HG02571 (cell line): ENCODE measurements around the gene CHSY3.

ENCODE experiments used
- ATAC-seq: cut with Tn5 transposase; IDR thresholded peaks from one replicate; pipeline ENCODE4 v1.9.1; 2021; ENCODE audit warnings: mild to moderate bottlenecking, moderate library complexity; ENCODE audit not compliant: unreplicated experiment

CHSY3 gene

DNA sequence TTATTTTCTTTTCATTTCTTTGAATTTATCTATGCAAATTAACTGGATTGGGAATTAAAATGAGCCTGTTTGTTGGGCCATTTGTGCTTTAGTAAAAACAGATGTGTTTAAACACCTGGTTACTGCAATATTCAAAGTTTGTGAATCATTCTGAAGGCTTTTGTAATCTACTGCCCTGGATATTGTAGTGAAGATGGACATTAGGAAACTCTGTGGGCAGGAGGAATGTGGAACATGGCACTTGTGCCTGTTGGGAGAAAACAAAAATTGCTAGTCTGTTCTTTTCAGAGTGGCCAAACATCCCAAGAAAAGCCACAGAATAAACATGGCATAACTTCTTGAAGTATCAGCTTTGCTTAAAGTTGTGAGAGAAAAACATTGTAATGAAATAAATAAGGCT, 40.8 kb downstream of the CHSY3 start:
- ATAC-seq, result no peak

DNA sequence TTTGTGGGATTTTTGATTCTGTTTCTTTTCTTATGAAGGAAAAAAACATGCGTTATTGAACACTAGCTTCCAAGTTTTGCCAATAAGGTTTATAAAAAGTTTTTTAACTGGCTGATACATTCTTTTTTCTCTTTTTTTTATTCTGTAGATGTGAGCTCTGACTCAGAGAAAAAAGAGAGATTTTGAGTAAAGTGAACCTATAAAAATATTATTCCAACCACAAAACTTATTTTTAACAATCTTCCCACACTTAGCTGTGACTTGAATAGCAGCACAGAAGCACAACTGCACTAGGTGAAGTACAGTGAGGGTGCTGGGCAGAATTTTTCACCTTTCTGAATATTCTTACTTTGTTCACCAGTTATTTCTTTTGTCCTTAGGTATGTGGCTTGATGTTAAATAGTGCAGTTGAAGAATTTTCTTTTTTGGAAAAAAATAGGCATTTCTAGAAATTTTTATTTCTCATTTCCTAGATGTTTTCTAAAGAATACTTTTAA, 41.6 kb downstream of the CHSY3 start:
- no peak for ATAC-seq

DNA sequence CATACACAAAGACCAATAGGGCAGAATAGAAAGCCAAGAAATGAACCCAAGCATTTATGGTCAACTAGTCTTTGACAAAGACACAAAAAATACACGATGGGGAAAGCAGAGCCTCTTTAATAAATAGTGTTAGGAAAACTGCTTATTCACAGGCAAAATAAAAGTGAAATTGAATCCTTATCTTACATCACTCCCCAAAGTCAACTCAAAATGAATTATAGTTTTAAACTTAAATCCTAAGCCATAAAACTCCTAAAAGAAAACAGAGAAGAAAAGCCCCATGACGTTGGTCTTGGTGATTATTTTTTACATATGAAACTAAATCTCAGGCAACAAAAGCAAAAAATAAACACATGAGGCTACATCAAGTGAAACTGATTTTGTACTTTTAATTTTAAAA, 46.8 kb downstream of the CHSY3 start:
- ATAC-seq, result no peak

DNA sequence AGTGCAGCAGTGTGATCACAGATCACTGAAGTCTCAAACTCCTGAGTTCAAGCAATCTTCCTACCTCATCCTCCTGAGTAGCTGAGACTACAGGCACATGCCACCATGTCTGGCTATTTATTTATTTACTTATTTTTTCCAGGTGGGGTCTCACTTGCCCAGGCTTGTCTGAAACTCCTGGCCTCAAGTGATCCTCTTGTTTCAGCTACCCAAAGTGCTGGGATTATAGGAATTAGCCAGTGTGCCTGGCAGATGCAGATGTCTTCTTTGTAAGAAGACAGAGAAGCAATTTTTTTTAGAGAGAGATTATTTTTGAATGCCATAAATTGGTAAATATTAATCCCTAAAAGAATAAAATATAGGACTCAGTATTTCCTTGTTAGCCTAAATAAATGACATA, 54.3 kb downstream of the CHSY3 start:
- ATAC-seq, result no peak

DNA sequence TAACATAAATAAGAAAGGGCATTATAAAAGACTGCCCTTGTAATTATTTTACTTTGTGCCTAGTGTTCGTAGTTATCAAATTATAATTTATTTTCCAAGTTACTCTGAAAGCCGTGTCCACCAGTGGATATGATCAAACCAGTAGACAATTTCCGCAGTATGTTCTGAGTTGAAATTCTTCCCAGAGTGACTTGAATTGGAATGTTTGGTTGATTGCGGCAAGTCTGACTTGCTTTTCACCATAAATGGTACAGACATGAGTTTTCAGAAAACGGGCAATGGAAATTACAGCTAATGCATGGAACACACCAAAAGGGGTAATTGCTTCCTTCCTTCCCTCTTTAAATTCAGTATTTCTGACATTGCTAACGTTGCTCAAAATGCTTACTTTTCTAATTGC, 56.6 kb downstream of the CHSY3 start:
- ATAC-seq, result no peak

DNA sequence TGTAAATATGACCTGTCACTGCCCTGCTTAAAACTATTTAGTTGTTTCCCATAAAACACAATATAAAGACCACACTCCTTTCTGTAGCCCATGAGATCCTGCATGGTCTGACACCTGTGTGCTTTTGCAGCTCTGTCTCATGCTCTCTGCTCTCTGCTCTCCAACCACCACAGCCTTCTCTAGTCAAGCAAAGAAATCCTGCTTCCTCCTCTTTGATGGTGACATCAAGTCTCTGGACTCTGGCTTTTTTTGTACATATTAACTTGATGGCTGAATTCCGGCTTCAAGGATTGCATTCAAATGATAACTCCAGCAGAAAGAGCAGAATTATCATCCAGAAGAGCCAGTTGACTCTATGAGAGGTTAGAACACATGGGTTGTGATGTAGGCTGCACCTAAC, 58.2 kb downstream of the CHSY3 start:
- ATAC-seq, result no peak

DNA sequence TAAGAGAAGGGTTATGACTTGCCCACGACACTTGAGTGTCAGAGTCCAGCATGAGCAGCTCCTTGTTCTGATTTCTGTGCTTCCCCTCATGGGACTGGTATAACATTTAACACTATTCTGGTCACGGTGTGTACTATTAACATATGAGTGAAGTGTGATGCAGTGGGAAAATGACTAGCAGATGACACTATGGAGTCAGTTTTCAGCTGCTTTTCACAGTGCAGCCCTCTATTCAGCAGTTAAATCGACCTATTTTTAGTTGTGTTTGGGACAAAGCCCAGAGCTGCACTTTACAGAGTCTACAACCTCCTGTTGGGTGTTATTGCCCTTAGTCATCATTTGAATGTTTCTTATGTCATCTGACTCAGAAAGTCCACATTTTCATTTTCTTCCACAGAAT, 59.1 kb downstream of the CHSY3 start:
- ATAC-seq, result no peak

DNA sequence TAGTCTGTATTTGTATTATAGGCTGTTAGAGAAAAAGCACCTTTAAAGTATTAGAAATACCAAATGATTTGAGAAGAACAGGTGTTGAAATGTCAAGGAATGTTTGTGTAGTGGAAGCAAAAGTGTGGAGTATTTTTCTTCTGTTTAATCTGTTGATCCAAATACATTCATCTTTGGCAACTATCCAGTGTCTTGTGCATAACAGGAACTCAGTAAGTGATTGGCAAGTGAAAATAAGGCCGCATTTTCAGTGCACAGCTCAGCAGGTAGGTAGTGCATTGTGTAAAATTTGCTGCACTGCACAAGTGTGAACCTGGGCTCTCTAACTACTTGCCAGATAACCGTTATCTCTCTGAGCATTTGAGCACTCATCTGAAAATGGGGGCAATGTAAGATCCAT, 61.8 kb downstream of the CHSY3 start:
- no peak for ATAC-seq

DNA sequence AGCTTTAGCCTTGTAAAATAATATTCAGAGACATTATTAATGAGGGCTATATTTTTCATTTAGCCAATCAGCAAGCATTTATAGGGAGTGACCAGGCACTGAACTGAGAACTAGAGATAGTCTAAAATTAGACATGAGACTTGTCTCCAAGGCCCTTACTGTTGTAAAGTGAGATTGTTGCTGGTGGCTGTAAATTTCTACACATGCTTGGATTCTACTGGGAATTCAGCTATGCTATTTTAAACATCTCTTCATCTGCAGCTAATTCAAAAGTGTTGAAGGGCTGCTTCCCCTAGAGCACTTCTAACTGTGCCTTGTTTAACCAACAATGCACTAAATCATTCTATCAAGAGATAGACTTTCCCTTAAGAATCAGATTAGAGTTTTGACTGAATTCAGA, 67.4 kb downstream of the CHSY3 start:
- no peak for ATAC-seq

DNA sequence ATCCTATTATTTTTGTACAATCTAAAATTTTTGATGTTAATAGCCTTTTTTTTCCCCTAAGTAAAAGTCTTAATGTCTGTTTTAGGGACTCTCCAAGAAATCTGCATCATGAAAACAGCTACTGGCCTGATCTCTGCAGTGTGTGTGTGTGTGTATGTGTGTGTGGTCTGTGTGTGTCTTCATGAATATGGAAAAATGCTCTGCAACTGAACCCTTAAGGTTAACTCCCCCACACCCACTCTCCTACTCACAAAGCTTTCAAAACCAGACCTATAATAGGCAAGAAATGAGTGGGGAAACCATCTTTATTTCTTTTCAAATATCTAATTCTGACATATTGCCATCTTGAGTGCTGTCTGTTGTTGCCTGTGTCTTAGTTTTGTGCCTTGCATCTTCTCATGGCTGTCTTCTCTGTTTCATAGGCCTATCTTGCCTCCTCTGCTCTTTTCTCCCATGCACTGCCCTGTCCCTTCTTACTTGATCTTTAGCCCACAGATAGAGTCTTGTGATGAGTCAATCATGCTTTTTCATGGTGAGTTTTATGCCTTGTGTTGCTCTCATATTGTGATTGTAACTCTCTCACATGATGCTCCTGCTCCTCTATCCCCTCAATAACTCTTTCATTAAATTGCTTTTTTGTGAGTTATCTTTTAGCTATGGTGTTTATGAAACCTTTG, 68.3 kb downstream of the CHSY3 start:
- no peak for ATAC-seq

DNA sequence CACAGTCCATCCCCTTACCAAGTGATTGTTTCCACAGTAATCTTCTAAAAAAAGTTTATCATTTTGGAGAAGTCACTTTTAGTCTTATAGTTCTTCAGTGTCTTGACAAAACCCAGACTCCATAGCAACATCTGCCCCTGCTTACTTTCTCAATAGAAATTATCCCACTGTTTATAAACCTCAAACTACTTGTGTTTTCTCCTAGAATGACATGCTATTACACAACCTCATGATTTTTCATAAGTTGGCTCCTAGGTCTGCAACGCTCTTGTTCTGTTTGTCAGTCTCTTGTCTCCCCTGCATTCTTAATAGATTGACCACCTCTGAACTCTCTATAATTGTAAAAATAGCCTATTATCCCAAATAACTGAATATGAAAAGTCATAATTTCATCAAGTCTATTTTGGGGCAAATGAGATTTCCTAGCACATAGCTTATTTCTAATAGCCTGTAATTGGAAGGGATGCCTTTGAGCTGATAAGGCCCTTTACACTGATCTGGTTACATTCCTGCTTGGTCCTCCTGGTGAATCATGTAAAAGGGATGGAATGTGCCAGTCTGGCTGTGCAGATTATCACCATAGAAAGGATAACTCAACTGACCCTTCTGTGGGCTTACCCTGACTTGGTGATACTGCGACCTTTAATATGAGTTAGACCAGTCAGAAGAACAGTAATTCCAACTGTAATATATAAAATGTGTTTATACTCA, 69.6 kb downstream of the CHSY3 start:
- no peak for ATAC-seq

DNA sequence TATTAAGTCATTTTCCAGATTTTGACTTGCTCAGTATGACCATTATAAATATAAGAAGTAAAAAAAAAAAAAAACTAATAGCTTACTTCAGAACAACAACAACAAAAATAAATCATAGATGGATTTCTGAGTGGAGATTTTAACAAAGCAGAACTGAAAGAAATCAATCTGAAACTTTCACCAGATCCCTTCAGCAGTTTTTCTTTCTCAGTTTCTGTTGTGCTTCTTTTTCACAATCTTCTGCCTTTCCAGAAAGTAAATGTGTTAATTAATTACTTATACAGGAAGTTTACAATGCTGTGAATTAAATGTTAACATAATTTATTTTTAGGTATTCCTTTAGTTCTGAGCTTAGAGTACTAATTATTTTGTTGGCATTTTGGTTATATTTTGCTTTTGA, 73.5 kb downstream of the CHSY3 start:
- no peak for ATAC-seq

DNA sequence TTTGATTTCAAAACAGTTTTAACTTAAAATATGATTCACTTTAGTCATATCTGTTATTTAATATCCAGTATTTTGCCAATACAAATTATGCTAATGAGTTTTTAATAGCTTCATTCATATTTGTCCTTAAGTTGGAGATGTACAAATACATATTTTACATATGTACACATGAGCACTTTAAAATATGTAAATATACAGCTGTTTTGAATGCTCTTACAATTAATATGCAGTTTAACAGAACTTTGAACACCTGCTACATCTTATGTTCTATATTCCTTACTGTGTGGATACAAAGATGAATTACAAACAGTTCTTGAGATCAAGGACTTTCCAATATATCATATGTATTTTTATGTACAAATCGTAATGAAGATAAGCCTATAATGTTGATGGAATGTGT, 74.0 kb downstream of the CHSY3 start:
- ATAC-seq, result no peak

DNA sequence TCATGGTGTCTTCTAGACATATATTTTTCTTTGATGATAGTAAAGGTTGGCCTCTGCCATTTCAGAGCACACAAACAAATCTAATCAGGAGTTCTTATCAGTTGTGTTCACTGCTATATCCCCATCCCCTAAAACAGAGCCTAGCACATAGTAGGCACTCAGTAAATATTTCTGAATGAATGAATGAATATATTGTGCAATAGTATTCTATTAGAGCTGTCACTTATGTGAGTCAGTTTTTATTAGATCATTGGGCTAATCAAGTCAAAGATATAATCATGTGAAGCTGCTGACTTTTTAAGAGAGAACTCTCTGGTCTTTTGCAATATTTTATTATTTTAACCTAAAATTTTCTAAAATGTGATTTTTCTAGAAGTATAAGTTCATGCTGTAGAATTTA, 84.2 kb downstream of the CHSY3 start:
- no peak for ATAC-seq

DNA sequence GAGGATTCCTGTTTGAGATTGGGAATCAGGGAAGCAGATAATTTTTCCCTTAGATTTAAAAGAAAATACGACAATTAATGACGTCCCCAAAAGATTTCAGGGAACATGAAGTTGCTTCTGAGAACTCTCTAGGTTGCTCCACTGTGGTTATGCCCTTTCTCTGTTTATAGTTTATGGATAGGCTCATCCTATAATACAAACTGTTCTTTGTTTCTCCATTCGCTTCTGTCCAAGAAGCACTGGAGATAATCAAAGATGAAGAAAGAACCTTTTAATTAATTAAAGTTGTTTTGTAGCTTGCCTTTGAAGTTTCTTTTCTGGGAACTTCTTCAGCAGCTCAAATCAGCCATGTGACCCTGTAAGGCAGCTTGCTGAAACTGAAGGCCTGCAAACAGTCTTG, 87.5 kb downstream of the CHSY3 start:
- ATAC-seq, result no peak

DNA sequence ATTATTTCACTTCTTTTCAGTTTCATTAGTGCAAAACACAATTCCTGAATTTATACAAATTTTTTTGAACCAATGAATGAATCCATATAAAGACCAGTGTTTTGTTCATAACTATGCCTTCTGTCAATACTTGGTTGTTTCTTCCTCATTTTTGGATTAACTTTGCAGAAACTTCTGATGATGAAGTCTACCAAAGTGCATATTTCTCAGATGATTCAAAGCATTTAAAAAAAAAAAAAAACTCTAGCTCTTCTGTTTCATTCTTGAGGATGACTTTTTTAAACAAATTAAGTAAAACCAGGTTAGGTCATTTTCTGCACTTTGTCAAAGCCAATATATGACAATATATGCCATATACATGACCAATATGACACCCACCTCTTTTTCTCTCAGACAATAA, 92.6 kb downstream of the CHSY3 start:
- no peak for ATAC-seq

DNA sequence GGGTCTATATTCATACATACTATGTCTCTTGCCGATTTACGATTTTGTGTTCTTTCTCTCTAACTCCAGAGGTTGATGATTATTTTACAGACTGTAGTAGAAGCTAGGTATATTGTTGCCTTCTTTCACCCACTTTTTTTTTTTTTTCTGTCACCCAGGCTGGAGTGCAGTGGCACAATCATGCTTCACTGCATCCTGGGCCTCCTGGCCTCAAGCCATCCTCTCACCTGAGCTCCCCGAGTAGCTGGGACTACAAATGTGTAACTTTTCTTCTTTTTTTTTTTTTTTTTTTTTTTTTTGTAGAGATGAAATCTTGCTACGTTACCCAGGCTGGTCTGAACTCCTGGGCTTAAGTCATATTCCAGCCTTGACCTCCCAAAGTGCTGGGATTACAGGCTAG, 96.2 kb downstream of the CHSY3 start:
- no peak for ATAC-seq

DNA sequence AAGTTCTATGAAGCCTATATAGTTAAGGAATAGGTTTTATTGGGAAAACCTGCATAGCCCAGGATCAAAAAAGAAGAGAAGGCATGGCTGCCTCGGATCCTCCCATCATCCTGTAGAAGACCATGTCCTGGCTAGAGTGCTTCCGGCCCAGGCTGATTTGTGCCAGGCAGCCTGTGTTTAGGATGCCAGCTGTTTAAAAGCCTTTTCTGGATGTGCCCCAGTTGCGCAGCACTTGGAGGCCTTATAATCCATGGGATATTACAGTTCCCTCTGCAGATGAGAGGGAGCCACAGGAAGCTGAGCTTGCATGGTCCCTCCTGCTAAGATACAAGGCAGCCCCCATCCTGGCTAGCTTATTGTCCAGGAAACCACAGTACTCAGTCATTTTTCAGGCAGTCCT, 97.9 kb downstream of the CHSY3 start:
- ATAC-seq, result no peak

DNA sequence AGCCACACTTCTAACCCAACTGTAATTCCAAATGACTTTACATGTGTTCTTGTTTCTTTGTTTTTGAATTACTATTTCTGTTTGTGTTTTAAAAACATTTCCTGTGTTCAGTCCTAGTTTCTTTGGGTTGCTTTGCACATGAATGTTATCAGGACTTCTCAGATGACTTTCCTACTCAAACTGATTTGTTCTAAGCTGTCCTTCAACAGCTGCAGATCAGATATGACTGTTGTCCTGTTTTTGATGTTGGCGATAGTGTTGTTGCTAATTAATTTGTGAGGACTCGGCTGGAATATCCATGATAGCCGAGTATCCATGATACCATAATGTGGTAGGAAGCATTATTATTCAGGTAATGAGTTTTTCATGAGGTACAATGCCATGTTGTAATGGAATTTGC, 98.6 kb downstream of the CHSY3 start:
- no peak for ATAC-seq

DNA sequence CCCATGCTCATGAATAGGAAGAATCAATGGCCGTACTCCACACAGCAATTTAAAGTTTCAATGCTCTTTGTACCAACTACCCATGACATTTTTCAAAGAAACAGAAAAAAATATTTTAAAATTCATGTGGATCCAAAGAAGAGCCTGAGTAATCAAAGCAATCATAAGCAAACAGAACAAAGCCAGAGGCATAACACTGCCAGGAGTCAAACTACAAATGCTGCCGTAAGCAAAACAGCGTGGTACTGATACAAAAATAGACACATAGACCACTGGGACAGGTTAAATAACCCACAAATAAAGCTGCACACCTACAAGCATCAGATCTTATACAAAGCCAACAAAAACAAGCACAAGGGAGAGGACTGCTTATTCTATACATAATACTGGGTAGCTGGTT, 107.7 kb downstream of the CHSY3 start:
- no peak for ATAC-seq

DNA sequence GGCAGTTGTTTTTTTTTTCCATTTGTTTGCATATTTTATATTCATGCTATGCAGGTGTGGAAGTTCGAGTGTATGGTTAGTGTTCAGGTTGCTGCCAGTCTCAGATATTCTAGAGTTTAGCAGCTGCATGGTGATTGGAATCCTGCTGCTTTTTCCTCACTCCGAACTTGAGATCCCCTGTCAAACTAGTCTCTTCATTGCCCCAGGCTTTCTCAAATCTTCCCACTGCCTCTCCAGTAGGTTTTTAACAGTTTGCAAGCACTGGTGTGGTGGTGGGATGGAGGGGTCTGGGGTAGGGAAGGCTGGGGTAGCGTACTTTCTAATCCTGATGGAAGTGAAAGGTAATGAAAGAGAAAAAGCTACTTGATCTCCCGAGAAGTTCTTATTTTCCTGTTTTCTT, 112.9 kb downstream of the CHSY3 start:
- ATAC-seq, result no peak

DNA sequence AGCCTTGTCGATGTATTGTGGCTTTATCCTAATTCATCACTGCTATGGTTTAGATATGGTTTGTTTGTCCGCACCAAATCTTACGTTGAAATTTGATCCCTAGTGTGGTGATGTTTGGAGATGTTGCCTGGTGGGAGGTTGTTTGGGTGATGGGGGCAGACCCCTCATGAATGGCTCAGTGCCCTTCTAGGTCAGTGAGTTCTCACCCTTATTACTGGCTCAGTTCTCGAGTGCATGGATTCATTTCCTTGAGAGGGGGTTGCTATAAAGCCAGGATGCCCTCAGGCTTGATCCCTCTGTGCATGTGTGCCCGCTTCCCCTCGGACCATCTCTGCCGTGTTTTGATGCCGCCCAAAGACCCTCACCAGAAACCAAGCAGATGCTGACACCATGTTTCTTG, 114.4 kb downstream of the CHSY3 start:
- ATAC-seq, result no peak

DNA sequence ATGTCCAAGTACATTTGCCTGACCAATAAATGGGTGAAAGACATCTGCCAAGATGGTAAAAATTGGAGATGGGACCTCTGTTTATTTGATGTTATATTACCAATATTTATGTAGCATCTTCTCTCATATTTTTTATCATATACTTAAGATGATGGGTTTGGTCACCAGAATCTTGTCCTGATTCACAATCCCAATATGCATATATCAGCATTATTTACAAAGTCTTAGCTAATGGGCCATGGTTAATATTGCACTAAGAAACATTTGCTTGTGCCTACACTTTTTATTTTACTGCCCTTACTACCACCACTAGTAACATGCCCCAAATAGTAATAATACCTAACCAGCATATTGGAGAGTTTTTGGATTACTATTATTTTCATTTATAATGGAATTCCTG, 116.7 kb downstream of the CHSY3 start:
- ATAC-seq, result no peak
